HG03354 (cell line): Measurements from ENCODE around the gene PPP1R13L.

Source experiments
- ATAC-seq: cut with Tn5 transposase; IDR thresholded peaks from one replicate; pipeline ENCODE4 v1.9.1; 2021; ENCODE audit warnings: mild to moderate bottlenecking; ENCODE audit not compliant: unreplicated experiment, poor library complexity, severe bottlenecking

Gene PPP1R13L

DNA sequence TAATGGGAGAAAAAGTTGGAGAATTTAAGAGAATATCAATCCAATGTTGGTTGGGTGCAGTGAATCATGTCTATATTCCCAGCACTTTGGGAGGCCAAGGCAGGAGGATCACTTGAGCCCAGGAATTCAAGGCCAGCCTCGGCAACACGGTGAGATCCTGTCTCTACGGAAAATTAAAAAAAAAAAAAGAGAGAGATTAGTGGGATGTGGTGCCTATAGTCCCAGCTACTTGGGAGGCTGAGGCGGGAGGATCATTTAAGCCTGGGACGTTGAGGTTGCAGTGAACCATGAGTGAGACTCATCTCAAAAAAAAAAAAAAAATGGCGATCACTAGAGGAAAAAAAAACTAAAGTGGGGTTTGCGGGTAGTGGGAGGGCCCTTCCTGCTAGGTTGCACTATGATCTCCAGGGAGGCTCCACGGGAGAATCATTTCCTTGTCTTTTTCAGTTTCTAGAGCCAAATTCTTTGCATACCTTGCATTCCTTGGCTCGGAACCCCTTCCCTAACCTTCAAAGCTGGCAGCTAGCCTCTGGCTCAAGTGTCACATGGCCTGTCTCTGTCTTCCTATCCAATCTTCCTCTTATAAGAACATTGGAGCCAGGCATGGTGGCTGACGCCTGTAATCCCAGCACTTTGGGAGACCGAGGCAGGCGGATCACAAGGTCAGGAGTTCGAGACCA, 28.7 kb downstream of the PPP1R13L start:
- no peak for ATAC-seq

DNA sequence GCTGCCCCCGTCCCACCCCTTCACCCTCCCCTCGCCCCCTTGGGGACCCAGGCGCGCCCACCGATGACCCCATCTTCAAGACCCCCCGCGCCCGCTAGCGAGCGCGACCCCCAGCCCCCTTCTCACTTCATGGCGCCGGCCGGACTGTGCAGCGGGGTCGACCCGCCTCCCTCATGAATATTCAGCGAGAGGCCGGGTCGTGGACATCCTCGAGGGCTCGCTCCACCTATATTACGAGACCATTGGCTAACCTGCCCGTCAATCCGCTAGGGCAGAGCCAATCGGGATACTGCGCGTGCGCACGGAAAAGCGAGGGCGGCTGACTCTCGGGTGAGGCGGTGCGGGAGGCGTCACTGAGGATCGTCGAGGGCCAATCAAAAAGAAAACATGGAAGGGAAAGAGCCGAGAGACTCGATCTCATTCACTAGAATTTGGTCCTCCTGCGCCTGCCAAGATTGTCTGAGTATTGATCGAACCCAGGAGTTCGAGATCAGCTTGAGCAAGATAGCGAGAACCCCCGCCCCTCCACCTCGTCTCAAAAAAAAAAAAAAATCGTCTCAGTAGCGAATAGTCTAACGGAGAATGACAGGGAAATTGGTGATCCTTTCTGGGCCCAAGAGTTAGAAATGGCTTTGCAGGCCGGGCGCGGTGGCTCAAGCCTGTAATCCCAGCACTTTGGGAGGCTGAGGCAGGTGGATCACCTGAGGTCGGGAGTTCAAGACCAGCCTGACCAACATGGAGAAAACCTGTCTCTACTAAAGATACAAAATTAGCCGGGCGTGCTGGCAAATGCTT, 34.3 kb downstream of the PPP1R13L start, which contains the start of gene ERCC2:
Gene ERCC2, minus strand, starts transcription at position 164 of the 795 bp plus-strand sequence. Its CDS starts 33 bp downstream, at position 131.
- peak; percentile 94 for ATAC-seq

DNA sequence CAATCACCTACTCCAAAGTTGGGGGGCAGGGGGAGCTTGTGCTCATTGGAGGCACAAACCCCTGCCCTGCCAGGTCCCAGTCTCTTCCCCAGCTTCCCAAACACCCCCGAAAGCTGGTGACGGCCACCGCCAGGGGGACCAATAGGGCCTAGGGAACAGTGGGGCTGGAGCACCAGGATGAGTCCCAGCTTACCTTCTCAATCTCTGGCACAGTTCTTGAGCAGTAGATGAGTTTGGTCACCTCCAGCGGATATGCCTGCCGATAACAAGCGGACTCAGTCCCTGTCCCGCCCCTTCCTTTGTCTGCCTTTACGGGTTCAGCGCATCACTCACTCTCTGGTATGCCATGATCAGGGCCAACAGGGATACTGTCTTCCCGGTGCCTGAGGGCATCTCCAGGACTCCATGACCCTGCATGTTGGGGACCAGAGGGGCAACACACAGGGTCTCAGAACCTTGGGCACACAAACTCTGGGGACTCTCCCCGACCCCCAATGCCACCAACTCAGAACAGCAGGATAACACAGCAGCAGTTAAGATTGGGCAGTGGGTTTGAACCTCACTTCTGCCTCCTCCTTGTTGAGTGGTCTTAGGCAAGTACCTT, 36.0 kb downstream of the PPP1R13L start:
- ATAC-seq = no peak

DNA sequence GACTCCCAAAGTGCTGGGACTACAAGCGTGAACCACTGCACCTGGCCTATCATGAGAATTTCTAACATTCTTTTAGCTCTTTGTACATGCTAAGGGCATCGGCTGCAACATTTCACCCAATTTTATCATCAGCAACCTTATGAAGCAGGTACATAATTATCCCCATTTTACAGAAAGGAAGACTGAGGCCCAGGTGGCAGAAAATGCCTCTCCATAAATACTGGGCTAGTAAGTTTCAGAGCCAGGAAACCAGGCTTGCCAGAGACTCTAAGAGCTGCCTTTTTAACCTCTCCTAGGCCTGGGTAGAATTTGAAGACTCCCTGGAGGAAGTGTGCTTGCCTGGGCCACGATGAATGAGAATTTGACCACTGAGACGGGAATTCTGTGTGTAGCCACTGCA, 36.7 kb downstream of the PPP1R13L start:
- ATAC-seq = no peak

DNA sequence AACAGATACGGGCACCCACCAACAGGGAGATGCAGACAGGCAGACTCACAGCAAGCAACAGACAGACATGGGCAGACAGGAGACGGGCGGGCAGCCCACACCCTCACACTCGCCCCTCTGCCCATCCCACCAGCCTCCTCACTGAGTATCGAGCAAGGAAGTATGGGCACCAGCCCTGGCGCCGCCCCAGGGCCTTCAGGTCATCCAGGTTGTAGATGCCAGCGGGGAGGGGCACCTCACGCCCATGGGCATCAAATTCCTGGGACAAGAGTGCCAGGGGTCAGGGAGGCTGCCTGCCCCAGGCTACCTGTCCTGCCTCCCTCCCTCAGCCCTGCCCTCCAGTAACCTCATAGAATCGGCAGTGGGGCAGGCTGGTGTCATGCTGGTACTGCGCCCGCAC, 40.2 kb downstream of the PPP1R13L start:
- ATAC-seq = no peak

DNA sequence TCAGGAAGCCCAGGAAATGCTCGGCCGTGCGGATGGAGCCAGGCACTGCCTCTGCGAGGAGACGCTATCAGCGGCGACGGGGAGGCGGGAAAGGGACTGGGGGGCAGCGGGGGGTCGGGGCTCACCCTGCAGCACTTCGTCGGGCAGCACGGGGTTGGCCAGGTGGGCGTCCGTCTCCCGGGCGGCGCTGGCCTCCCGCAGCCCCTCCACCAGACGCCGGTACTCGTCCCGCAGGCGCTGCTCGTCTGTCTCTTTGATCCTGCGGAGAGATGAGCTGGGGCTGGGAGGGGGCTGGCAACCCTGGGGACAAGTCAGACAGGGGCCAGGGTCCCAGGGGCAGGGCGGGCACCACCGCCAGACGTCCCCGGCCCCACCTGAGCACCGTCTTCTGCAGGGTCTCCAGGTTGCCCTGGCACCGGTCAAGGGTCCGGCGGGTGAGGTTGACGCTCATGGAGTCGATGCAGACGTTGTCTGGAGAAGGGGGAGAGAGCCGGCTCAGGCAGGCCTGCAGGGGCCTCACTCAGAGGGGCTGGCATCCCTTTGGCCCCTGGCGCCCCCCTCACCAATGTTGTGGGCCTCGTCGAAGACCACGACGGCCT, 40.9 kb downstream of the PPP1R13L start:
- no peak for ATAC-seq

DNA sequence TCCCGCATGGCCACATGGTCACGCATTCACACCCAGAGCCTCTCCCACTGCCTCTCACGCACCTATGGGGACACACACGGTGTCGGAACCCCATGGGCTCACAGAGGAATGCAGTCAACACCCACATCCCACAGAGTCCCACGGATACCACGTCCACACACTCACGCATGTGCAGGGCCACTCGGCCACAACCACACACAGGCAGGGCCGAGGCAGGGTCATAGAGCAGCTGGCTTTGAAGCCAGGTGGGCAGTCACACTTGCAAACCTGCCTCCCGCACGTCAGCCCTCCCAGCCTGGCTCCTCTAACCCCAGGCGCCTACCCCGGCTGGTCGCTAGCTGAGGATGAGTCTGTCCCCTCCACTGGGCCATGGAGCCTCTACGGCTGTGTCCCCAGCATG, 42.6 kb downstream of the PPP1R13L start:
- ATAC-seq = no peak

DNA sequence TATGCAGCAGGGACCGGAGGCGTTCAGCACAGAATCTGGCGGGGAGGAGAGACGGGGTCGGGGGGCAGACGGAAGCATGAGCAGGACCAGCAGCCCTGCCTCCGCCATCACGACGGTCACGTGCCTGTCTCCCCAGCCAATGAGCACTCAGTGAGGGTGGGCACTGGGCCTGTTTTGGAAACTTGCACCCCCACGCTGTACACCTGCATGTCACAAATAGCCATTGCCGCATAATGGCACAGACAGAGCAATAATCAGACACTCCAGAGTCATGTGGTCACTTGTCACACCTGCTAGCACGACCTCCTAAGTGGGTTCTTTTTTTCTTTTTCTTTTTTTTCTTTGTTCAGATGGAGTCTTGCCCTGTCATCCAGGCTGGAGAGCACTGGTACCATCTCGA, 43.3 kb downstream of the PPP1R13L start:
- ATAC-seq = no peak

DNA sequence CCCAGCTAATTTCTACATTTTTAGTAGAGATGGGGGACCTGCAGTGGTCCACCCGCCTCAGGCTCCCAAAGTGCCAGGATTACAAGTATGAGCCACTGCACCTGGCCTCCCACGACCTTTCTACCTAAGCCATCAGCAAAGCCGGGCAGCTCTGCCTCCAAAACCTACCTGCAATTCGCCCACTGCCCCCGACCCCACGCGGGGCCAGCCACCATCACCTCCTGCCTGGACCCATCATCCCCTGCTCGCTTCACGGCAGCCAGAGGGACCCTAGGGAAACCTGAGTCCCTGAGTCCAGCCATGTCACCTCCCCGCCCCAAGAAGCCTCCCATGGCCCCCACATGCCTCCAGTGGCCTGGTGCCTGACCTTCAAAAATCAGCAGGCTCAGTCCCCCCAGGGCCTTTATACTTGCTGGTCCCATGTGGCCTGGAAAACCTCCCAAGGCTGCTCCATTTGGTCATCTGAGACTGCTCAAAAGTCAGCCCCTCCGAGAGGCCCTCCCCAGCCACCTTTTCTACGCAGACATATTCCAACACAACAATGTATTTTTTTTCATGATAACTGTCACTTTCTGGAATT, 46.6 kb downstream of the PPP1R13L start:
- ATAC-seq = no peak

DNA sequence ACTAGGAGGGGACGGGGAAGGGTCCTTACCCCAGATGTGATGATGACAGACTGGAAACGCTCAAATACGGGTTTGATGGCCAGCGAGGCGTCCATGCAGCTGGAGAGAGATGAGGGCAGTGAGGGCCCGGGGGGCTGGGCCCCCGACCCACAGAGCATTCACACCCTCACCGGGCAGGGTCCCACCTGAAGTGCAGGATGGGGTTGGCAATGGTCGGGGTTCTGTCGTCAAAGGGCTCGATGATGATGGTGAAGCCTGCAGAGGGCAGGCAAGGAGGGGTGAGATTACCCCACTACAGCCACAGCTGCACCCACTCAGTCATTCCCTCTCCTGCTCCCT, 47.5 kb downstream of the PPP1R13L start:
- ATAC-seq = no peak

DNA sequence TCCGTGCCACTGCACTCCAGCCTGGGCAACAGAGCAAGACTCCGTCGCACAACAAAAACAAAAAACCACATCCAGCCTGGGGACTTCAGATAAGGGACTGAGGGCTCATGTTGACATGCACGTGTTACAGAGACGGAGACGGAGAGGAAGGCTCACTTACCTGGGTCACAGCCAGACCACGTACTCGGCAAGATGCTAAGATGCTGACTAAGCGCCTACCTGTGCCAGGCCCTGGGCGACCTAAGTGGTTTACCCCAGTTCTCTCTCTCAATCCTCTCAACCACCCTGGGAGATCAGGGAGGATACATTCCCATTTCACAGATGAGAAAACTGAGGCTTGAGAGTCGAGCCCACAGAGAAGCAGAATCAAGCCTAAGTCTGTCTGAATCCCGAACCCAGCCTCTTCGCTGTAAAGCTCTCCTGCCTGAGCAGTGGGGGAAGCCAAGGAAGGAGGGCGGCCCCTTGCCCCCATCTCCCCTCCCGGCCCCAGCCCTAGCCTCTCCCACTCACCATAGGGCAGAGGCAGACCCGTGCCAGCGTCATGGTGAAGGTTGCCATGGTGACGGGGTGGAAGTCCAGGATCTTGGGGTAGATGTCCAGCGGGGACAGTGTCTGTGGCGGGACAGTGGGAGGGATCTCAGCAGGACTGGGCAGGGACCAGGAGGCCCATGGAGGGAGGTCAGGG, 48.0 kb downstream of the PPP1R13L start:
- no peak for ATAC-seq

DNA sequence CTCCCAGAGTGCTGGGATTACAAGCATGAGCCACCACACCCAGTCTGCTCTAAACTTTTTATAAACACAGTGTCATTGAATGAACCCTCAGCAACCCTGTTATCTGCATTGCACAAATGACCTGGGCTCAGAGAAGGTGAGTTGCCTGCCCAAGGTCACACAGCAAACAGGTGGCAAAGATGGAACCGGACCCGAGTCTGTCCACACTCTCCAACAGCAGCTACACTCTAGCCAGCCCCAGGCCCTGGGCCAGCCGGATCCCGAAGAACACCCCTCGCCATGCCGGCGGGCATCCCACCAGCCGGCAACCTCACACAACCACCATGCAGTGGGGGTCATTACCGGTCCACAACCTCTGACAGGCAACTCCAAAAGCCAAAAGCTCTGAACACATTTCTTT, 49.0 kb downstream of the PPP1R13L start:
- no peak for ATAC-seq

DNA sequence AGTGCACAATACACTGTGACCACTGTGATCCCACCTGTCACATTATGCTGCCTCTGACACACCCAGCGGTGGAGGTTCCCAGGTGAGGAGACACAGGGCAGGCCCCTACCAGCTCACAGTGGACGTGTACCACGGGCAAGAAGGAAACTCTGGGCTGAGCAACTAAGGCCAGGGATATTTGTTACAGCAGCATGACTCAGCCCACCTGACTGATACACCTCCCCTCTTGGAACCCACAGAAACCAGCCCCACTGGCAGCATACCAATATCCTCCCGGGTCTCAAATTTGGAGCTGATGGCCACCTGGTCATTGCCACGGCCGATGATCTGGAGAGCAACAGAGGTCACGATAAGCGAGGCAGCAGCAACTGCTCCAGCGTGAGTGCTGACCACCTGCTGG, 49.5 kb downstream of the PPP1R13L start:
- ATAC-seq = no peak

DNA sequence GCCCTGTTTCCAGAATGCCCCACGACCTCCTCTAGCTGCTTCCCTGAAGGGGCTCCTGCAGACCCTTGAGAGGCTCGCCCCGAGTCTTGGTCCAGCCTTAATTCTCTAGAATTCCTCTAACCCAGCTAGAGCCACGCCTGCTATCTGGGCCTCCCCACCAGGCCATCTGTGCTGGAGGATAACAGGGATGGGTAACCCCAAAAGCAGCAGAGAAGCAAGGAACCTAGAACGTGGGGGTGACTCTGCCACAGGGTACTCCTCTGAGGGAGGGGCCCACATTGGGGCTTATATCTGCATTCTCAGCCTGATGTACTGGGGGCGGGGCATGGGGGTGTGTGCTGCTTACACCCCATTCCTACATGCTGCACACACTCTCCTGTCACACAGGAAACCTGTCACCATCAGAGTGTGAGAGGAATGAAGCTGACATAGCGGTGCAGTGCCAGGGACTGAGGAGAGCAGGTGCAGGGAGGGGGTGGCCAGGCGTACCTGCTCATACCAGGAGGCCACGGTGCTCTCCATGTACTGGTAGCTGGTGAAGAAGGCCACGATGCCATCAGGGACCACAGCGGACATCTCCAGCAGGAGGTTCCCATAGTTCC, 50.5 kb downstream of the PPP1R13L start:
- ATAC-seq = no peak

DNA sequence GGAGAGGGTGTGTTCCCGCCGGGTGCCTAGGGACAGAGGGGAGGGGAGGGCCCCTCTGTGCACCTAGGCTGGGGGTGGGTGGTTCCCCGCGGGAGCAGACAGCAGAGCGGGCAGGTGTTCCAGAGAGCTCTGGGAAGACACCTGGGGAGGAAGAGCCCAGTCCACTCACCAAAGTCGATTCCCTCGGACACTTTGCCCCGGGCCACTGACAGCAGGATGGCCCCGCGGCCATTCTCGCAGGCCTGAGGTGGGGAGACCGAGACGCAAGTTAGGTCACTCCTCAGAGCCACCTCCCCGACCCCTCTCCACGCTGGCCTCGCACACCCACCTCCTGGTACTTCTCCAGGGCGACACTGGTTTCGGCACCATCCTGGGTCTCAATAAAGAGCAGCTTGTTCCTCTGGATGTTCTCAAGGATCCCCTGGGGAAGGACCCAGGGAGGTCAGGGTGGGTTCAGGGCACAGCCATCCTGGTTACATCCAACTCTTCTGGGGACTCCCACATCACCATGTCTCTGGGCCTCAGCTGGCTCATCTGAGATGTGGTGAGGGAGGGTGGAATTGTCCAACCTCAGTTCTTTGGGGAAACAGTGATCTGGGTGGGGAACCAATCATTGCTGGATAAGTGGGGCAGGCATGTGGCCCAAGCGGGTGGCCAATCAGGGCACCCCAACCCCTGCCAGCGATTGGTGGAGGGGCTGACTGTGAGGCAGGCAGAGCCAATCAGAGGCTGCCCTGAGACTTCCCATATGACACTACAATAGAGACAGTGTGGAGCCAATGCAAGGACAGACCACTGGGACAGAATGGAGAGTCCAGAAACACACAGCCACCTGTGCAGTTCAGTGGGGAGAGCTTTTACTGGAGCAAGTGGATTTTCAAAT, 51.7 kb downstream of the PPP1R13L start:
- no peak for ATAC-seq

DNA sequence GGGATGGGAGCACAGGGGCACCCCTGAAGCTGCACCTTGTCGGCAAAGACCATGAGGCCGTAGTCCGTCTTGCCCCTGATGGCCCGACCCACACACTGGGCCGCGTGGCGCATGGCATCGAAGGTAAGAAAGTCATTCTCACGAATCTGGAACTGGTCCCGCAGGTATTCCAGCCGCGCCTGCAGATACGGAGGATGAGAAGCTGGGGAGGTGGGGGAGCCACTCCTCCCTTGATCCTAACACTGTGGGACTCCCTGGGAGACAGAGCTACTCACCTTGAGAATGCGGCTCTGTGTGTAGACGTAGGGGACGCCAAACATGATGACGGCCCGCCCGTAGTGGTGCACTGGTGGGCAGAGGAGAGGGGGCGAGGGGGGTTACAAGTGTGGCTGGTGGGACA, 52.4 kb downstream of the PPP1R13L start:
- ATAC-seq = no peak

DNA sequence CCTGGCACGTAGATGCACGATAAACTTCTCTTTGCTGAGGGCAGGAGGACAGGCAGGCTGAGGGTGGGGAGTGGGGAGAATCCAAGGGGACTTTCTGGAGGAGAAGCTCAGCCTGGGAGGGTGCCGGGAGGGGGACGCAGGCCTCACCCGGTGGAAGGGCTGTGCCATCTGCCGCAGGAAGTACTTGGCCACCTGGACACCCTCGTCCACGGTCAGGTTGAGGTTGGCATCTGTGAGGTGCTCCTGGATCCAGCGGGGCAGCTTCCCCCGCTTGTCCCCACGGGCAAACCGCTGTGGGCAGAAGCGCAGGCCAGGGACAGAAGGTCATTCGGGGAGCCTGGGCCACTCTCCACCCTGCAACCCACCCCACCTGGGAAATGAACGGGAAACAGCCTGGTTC, 52.8 kb downstream of the PPP1R13L start:
- ATAC-seq = no peak

DNA sequence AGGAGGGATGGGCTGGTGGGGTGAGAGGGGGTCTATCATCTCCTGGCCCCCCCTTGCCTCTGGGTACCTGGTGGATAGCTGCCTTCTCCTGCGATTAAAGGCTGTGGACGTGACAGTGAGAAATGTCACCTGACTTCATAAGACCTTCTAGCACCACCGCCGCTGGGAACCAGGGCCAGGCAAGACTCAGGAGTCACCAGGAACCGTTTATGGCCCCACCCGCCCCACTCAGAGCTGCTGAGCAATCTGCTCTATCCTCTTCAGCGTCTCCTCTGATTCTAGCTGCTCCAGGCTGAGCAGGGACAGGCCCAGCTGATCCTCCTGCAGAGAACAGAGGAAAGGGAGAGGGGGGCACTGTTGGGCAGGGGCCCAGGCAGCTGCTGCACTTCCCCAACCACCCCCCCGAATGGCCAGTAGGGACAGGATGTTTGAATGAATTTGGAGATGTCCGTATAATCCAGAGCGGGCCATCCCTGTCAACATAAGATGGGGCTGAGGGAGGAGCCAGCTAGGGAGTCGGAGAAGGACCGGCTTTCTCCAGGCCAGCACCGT, 53.4 kb downstream of the PPP1R13L start:
- no peak for ATAC-seq
